OCI-LY7 (cell line): ENCODE measurements around the gene ITK.

ENCODE experiments used
- EZH2phosphoT487 ChIP-seq: fragments of 200-600 bp; sonication (generic); IDR thresholded peaks from 2 replicates; pipeline ENCODE4 v1.6.1; 2018; ENCODE audit warnings: low read depth, borderline replicate concordance, mild to moderate bottlenecking, mixed run types, antibody characterized with exemption, low read length, moderate library complexity, mixed read lengths
- TF ChIP-seq, protein P1 (sequence below): fragments of 200-600 bp; sonication (generic); conservative IDR thresholded peaks from 2 replicates; pipeline ENCODE4 v1.5.1; 2014; ENCODE audit warnings: mild to moderate bottlenecking, antibody characterized with exemption, low read length, moderate library complexity, mixed read lengths

GRCh38 chr5:157162919-157163510 is 17.6 kb upstream of the ITK start:
- TF ChIP-seq, protein P1, sequence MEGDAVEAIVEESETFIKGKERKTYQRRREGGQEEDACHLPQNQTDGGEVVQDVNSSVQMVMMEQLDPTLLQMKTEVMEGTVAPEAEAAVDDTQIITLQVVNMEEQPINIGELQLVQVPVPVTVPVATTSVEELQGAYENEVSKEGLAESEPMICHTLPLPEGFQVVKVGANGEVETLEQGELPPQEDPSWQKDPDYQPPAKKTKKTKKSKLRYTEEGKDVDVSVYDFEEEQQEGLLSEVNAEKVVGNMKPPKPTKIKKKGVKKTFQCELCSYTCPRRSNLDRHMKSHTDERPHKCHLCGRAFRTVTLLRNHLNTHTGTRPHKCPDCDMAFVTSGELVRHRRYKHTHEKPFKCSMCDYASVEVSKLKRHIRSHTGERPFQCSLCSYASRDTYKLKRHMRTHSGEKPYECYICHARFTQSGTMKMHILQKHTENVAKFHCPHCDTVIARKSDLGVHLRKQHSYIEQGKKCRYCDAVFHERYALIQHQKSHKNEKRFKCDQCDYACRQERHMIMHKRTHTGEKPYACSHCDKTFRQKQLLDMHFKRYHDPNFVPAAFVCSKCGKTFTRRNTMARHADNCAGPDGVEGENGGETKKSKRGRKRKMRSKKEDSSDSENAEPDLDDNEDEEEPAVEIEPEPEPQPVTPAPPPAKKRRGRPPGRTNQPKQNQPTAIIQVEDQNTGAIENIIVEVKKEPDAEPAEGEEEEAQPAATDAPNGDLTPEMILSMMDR, result no peak
- no peak for TF ChIP-seq EZH2phosphoT487
